Vagina (tissue), 2 donors: ENCODE results near the gene ABCC2. TPM values are rescaled to one million over a fixed set of nuclear protein-coding genes. Genes with fewer than 3 reads are reported as not detected.

Source experiments
- DNase-seq, 2 donors: peaks; one replicate each; pipeline ENCODE4 v3.0.0-alpha.2; 2017; ENCODE audit errors: extremely low spot score in 2 of 2
- H3K27ac ChIP-seq: fragments of 200-600 bp; sonication (generic); one replicate; pipeline ENCODE4 v1.5.1; 2019
- H3K27me3 ChIP-seq: fragments of 200-600 bp; sonication (generic); one replicate; pipeline ENCODE4 v1.5.1; 2019
- H3K36me3 ChIP-seq, 2 donors: fragments of 200-600 bp; sonication (generic); one replicate each; pipeline ENCODE4 v1.5.1; 2017 to 2019
- H3K4me1 ChIP-seq: fragments of 200-600 bp; sonication (generic); one replicate; pipeline ENCODE4 v1.5.1; 2019
- H3K4me3 ChIP-seq, 2 donors: fragments of 200-600 bp; sonication (generic); 1 replicate in 1 of 2; 2 replicates in 1 of 2; pipeline ENCODE4 v1.5.1; 2016 to 2019
- H3K9me3 ChIP-seq: fragments of 200-600 bp; sonication (generic); one replicate; pipeline ENCODE4 v1.5.1; 2019
- POLR2A ChIP-seq, 2 donors: fragments of 450-650 bp; IDR thresholded peaks; one replicate each; pipeline ENCODE4 v1.6.1; 2017; ENCODE audit warnings: antibody characterized with exemption in 2 of 2, mild to moderate bottlenecking in 2 of 2, moderate library complexity in 2 of 2
- POLR2AphosphoS5 ChIP-seq, 2 donors: sonication (generic); formaldehyde crosslinking; IDR thresholded peaks; one replicate each; pipeline ENCODE4 v1.9.0; 2017; ENCODE audit warnings: antibody characterized with exemption in 2 of 2, mild to moderate bottlenecking in 2 of 2, low read depth in 1 of 2; ENCODE audit not compliant: insufficient read depth in 1 of 2
- intact Hi-C: fragments of 100-400 bp; cut with DNase I; formaldehyde crosslinking; loops from one replicate; pipeline ENCODE4 v1.15.1; 2023
- total RNA-seq: library from RNA; depleted of rRNA; stranded (reverse); fragments of >200 nt; gene quantifications from one replicate; pipeline ENCODE4 v1.2.3, GENCODE V29; 2016
- TF ChIP-seq, protein P1 (sequence below), 3 experiments: fragments of 450-650 bp in 2 of 3; fragments of 200-600 bp in 1 of 3; sonication (generic) in 1 of 3; IDR thresholded peaks; one replicate each; pipeline ENCODE4 v1.5.1; 2017 to 2019; ENCODE audit warnings: antibody characterized with exemption in 3 of 3, mild to moderate bottlenecking in 2 of 3, moderate library complexity in 2 of 3

The ABCC2 gene
- total RNA-seq, 1 donor from 2014 or later: 1.7 TPM

DNA sequence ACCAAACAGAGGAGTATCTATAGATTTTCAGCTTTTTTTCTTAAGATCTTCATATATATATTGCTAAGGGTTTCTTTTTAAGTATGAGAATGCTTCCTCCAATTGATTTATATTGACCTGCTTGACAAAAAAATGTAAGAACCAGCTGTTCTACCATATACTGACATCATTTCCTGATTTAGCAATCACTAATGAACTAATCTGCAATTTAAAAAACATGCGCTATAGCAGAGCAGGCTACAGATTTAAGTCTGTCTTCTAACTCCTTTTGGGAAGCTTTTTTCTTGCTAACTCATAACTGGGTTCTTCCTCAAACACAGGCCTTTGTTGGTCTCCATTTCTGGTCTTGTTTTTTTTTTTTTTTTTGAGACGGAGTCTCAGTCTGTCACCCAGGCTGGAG lies 33.2 kb downstream of the ABCC2 start:
- H3K4me1 ChIP-seq: no peaks in the 10 kb centered on the region
- TF ChIP-seq POLR2A (IDR thresholded peaks at IDR 0.05) (no peak), POLR2AphosphoS5 (IDR thresholded peaks at IDR 0.05; ENCODE audit: insufficient read depth in 1 of 2, low read depth in 1 of 2) (no peak)
- TF ChIP-seq, protein P1, sequence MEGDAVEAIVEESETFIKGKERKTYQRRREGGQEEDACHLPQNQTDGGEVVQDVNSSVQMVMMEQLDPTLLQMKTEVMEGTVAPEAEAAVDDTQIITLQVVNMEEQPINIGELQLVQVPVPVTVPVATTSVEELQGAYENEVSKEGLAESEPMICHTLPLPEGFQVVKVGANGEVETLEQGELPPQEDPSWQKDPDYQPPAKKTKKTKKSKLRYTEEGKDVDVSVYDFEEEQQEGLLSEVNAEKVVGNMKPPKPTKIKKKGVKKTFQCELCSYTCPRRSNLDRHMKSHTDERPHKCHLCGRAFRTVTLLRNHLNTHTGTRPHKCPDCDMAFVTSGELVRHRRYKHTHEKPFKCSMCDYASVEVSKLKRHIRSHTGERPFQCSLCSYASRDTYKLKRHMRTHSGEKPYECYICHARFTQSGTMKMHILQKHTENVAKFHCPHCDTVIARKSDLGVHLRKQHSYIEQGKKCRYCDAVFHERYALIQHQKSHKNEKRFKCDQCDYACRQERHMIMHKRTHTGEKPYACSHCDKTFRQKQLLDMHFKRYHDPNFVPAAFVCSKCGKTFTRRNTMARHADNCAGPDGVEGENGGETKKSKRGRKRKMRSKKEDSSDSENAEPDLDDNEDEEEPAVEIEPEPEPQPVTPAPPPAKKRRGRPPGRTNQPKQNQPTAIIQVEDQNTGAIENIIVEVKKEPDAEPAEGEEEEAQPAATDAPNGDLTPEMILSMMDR (IDR thresholded peaks at IDR 0.05): no peak
- intact Hi-C loops: no loop called here
- DNase-seq: no peak
- no peaks in the 10 kb centered on the region for H3K9me3 ChIP-seq
- no peak overlapping the region for H3K4me3 ChIP-seq
- H3K27me3 ChIP-seq: no peaks in the 10 kb centered on the region
- H3K36me3 ChIP-seq: no peaks in the 10 kb centered on the region
- H3K27ac ChIP-seq: no peak overlapping the region

DNA sequence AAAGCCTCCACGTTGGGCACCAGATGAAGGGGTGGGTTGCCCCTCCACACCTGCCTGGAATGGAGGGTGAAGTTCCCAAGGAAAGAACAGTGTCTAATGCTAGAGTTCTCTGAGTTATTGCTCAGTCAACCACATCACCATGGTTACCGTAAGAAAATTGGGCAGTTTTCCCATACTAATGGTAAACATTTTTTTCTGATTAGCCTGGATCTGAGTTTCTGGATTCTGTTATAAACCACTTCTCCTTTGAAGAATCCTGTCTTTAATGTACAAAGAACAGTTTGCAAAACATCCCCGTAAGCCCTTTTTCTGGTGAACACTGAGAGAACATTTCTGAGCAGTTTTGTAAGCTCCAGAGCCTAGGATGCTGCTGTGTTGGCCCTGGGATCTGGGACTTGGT lies 45.5 kb downstream of the ABCC2 start:
- no peak overlapping the region for H3K27ac ChIP-seq
- intact Hi-C loops: no loop called here
- TF ChIP-seq POLR2AphosphoS5 (IDR thresholded peaks at IDR 0.05; ENCODE audit: insufficient read depth in 1 of 2, low read depth in 1 of 2) (no peak), POLR2A (IDR thresholded peaks at IDR 0.05) (no peak)
- TF ChIP-seq, protein P1 (IDR thresholded peaks at IDR 0.05): no peak
- no peaks in the 10 kb centered on the region for H3K4me1 ChIP-seq
- no peak overlapping the region for H3K4me3 ChIP-seq
- no peaks in the 10 kb centered on the region for H3K9me3 ChIP-seq
- no peaks in the 10 kb centered on the region for H3K27me3 ChIP-seq
- H3K36me3 ChIP-seq: no peaks in the 10 kb centered on the region
- DNase-seq: no peak

DNA sequence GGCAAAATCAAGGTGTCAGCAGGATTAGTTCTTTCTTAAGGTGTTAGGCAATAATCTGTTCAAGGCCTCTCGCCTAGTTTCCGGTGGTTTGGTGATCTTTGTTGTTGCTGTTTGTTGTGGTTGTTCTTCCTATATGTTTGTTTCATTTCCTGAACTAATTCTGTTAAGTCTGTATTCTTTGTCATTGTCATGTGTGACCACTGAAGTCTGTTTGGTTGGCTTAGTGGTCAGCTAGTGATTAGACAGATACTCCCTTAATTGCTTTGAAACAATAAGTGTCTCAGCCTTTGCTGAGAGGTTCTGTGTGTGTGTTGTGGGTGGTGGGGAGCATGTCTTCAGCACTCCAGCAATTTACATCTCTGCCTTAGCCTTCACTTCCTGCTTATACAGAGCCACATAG lies 46.0 kb downstream of the ABCC2 start:
- Histone ChIP-seq H3K4me1 (no peaks in the 10 kb centered on the region), H3K27ac (no peak overlapping the region), H3K36me3 (no peaks in the 10 kb centered on the region), H3K4me3 (no peak overlapping the region), H3K27me3 (no peaks in the 10 kb centered on the region), H3K9me3 (no peaks in the 10 kb centered on the region)
- intact Hi-C loops: no loop called here
- no peak for DNase-seq
- TF ChIP-seq POLR2A (IDR thresholded peaks at IDR 0.05): no peak
- TF ChIP-seq POLR2AphosphoS5 (IDR thresholded peaks at IDR 0.05; ENCODE audit: insufficient read depth in 1 of 2, low read depth in 1 of 2): no peak
- TF ChIP-seq, protein P1 (IDR thresholded peaks at IDR 0.05): no peak

DNA sequence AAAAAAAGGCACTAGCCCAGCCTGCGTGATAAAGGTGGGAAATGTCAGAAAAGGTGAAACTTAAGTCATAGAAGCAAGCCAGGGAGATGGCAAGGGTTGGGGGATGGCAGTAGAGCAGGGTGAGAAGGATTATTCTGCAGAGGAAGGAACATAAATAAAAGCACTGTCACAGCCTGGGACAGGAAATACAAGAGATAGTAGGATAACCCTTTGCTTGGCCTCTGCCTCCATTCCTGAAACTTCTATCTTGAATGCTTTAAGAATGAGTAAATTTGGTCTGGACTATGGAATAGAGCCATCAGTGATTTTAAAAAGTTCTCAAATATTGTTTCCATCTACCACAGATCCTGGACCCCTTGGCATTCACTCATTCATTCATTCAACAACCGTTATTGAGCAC lies 50.0 kb downstream of the ABCC2 start:
- Histone ChIP-seq H3K4me1 (no peaks in the 10 kb centered on the region), H3K36me3 (no peaks in the 10 kb centered on the region), H3K4me3 (no peak overlapping the region), H3K27me3 (no peaks in the 10 kb centered on the region), H3K27ac (no peak overlapping the region), H3K9me3 (no peaks in the 10 kb centered on the region)
- intact Hi-C loops: no loop called here
- TF ChIP-seq POLR2AphosphoS5 (IDR thresholded peaks at IDR 0.05; ENCODE audit: insufficient read depth in 1 of 2, low read depth in 1 of 2): no peak
- TF ChIP-seq, protein P1 (IDR thresholded peaks at IDR 0.05): no peak
- no peak for TF ChIP-seq POLR2A (IDR thresholded peaks at IDR 0.05)
- DNase-seq: no peak

DNA sequence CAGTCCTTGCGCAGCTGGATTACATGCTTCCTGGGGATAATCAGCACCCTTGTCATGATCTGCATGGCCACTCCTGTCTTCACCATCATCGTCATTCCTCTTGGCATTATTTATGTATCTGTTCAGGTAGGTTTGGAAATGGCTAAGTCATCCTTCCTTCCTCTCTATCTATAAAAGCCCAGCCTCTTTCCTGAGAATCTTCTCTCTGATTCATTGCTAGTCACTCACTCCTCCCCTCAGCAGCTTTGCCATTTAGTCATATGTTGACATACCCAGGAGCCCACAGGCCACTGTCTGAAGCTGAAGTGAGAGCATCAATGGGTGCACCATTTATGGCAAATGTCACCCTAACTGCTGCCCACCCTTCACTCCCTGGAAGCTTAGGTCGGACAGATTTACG lies 52.0 kb downstream of the ABCC2 start:
- DNase-seq: no peak
- H3K4me3 ChIP-seq: no peak overlapping the region
- H3K9me3 ChIP-seq: no peaks in the 10 kb centered on the region
- TF ChIP-seq, protein P1 (IDR thresholded peaks at IDR 0.05): no peak
- TF ChIP-seq POLR2AphosphoS5 (IDR thresholded peaks at IDR 0.05; ENCODE audit: insufficient read depth in 1 of 2, low read depth in 1 of 2) (no peak), POLR2A (IDR thresholded peaks at IDR 0.05) (no peak)
- no peaks in the 10 kb centered on the region for H3K27me3 ChIP-seq
- H3K36me3 ChIP-seq: no peaks in the 10 kb centered on the region
- intact Hi-C loops: no loop called here
- no peaks in the 10 kb centered on the region for H3K4me1 ChIP-seq
- H3K27ac ChIP-seq: no peak overlapping the region
